ENCODE measurements around the gene FBXO45. TPM values are rescaled to one million over a fixed set of nuclear protein-coding genes. Genes with fewer than 3 reads are reported as not detected.
A peak's percentile ranks its signal among the peaks of the same experiment; 100 is the strongest.

The FBXO45 gene
- total RNA-seq, 6 experiments from 2014 or later: 7.0 to 9.5 (median 8.1) TPM

- no peak for DNase-seq
- Mint-ChIP-seq H3K4me3 (no peak overlapping the region), H3K36me3 (ENCODE audit: low read depth) (peaks cover 23% of the 10 kb centered on the region), H3K9me3 (peaks cover 15% of the 10 kb centered on the region), H3K4me1 (ENCODE audit: low read depth) (peaks cover 5% of the 10 kb centered on the region; the same call in 1 of the 2 replicates), H3K27me3 (ENCODE audit: insufficient read depth) (peaks cover 4% of the 10 kb centered on the region), H3K27ac (no peak overlapping the region)
- no peak for TF ChIP-seq CTCF (IDR thresholded peaks at IDR 0.05)
Observed at GRCh38 chr3:196552253-196552652, 16.2 kb upstream of the FBXO45 start.

GRCh38 chr3:196553551-196553950 is 14.9 kb upstream of the FBXO45 start:
- no peak for DNase-seq
- no peak overlapping the region for H3K4me3 Mint-ChIP-seq
- H3K36me3 Mint-ChIP-seq (ENCODE audit: low read depth): peaks cover 16% of the 10 kb centered on the region
- TF ChIP-seq CTCF (IDR thresholded peaks at IDR 0.05): no peak
- no peaks in the 10 kb centered on the region; the same call in 1 of the 2 replicates for H3K27me3 Mint-ChIP-seq (ENCODE audit: insufficient read depth)
- no peak overlapping the region for H3K27ac Mint-ChIP-seq
- H3K4me1 Mint-ChIP-seq (ENCODE audit: low read depth): peaks cover 5% of the 10 kb centered on the region; the same call in 1 of the 2 replicates
- peaks cover 9% of the 10 kb centered on the region for H3K9me3 Mint-ChIP-seq

- TF ChIP-seq CTCF (IDR thresholded peaks at IDR 0.05): no peak
- peaks cover 10% of the 10 kb centered on the region for H3K4me1 Mint-ChIP-seq (ENCODE audit: low read depth)
- H3K27me3 Mint-ChIP-seq (ENCODE audit: insufficient read depth): no peaks in the 10 kb centered on the region
- peaks cover 8% of the 10 kb centered on the region for H3K9me3 Mint-ChIP-seq
- peaks cover 19% of the 10 kb centered on the region for H3K36me3 Mint-ChIP-seq (ENCODE audit: low read depth)
- no peak overlapping the region for H3K27ac Mint-ChIP-seq
- H3K4me3 Mint-ChIP-seq: no peak overlapping the region
- DNase-seq: no peak
Observed at GRCh38 chr3:196554205-196554604, 14.3 kb upstream of the FBXO45 start.

GRCh38 chr3:196555295-196555694 is 13.2 kb upstream of the FBXO45 start:
- Mint-ChIP-seq H3K36me3 (ENCODE audit: low read depth) (peaks cover 14% of the 10 kb centered on the region), H3K4me1 (ENCODE audit: low read depth) (peaks cover 21% of the 10 kb centered on the region), H3K4me3 (no peak overlapping the region), H3K27ac (0 out of 2 replicates have a peak overlapping the region, but pooled peaks have one; percentile 8), H3K27me3 (ENCODE audit: insufficient read depth) (no peaks in the 10 kb centered on the region), H3K9me3 (peaks cover 2% of the 10 kb centered on the region)
- no peak for DNase-seq
- TF ChIP-seq CTCF (IDR thresholded peaks at IDR 0.05): no peak

GRCh38 chr3:196557236-196557635 is 11.2 kb upstream of the FBXO45 start:
- H3K4me3 Mint-ChIP-seq: no peak overlapping the region
- no peaks in the 10 kb centered on the region for H3K27me3 Mint-ChIP-seq (ENCODE audit: insufficient read depth)
- no peak overlapping the region for H3K27ac Mint-ChIP-seq
- H3K9me3 Mint-ChIP-seq: no peaks in the 10 kb centered on the region
- peaks cover 11% of the 10 kb centered on the region for H3K36me3 Mint-ChIP-seq (ENCODE audit: low read depth)
- no peak for TF ChIP-seq CTCF (IDR thresholded peaks at IDR 0.05)
- peaks cover 27% of the 10 kb centered on the region for H3K4me1 Mint-ChIP-seq (ENCODE audit: low read depth)
- DNase-seq: no peak

- Mint-ChIP-seq H3K4me3 (no peak overlapping the region), H3K27me3 (ENCODE audit: insufficient read depth) (no peaks in the 10 kb centered on the region), H3K4me1 (ENCODE audit: low read depth) (peaks cover 33% of the 10 kb centered on the region), H3K9me3 (no peaks in the 10 kb centered on the region), H3K36me3 (ENCODE audit: low read depth) (peaks cover 15% of the 10 kb centered on the region), H3K27ac (no peak overlapping the region)
- DNase-seq: no peak
- TF ChIP-seq CTCF (IDR thresholded peaks at IDR 0.05): no peak
Observed at GRCh38 chr3:196558476-196558875, 10.0 kb upstream of the FBXO45 start.

All from HFFc6 (cell line).